NCI-H2171 (cell line): ENCODE results near the gene CD177.
"Not testable (repeated sequence)": the region's sequence is repeated elsewhere in the genome, so short reads cannot be mapped to it uniquely, and the experiment has no call there.

ENCODE experiments used
- DNase-seq: peaks from one replicate; lab custom pipeline; 2025; lab: John Stamatoyannopoulos, UW

Gene CD177

GRCh38 chr19:43380771-43381386 is 27.4 kb downstream of the CD177 start:
- DNase-seq = no peak

GRCh38 chr19:43382586-43383216 is 29.2 kb downstream of the CD177 start:
- DNase-seq = not testable (repeated sequence)

GRCh38 chr19:43383254-43383653 is 29.8 kb downstream of the CD177 start:
- not testable (repeated sequence) for DNase-seq

- not testable (repeated sequence) for DNase-seq
Measured at GRCh38 chr19:43383759-43384158, 30.3 kb downstream of the CD177 start.

- DNase-seq = peak; percentile 7
Measured at GRCh38 chr19:43390903-43391551, 37.5 kb downstream of the CD177 start.

GRCh38 chr19:43391552-43391935 is 38.1 kb downstream of the CD177 start:
- not testable (repeated sequence) for DNase-seq

- not testable (repeated sequence) for DNase-seq
Measured at GRCh38 chr19:43393501-43393900, 40.0 kb downstream of the CD177 start.

- DNase-seq = no peak
Measured at GRCh38 chr19:43395561-43395960, 42.1 kb downstream of the CD177 start.

- DNase-seq = no peak
Measured at GRCh38 chr19:43406297-43406696, 52.8 kb downstream of the CD177 start.

GRCh38 chr19:43407416-43408005 is 54.0 kb downstream of the CD177 start:
- no peak for DNase-seq

- DNase-seq = no peak
Measured at GRCh38 chr19:43408043-43408442, 54.6 kb downstream of the CD177 start.

GRCh38 chr19:43409415-43409814 is 55.9 kb downstream of the CD177 start:
- no peak for DNase-seq

- DNase-seq = no peak
Measured at GRCh38 chr19:43412441-43412840, 59.0 kb downstream of the CD177 start.
